Right lung (tissue), 5 donors: Measurements from ENCODE around the gene CDH5. TPM values are rescaled to one million over a fixed set of nuclear protein-coding genes. Genes with fewer than 3 reads are reported as not detected.

Source experiments
- DNase-seq, 2 donors: peaks; one replicate each; pipeline ENCODE4 v3.0.0-alpha.2; 2013
- polyA plus RNA-seq, 5 donors: library from polyadenylated mRNA; unstranded; fragments of 120-200 nt; gene quantifications; one replicate each; pipeline versions ENCODE4 v1.2.1 to v1.2.3, GENCODE V29; 2013; ENCODE audit warnings: inconsistent platforms in 1 of 5, low replicate concordance in 1 of 5; ENCODE audit not compliant: insufficient read length in 5 of 5, insufficient read depth in 1 of 5

CDH5 gene
- polyA plus RNA-seq, 5 donors: 133 to 168 (median 145) TPM

DNA sequence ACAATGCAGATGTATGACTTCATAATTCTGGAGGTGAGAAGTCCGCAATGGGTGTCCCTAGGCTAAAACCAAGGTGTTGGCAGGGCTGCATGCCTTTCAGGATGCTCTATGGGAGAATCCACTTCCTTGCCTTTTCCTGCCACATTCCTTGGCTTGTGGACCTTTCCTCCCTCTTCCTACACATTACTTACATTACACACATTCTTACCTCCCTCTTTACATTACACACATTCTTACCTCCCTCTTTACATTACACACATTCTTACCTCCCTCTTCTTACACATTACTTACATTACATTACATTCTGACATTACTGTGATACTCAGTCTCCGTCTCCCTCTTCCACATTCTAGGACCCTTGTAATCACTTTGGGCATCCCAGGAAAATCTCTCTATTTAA, 14.2 kb upstream of the CDH5 start:
- no peak for DNase-seq

DNA sequence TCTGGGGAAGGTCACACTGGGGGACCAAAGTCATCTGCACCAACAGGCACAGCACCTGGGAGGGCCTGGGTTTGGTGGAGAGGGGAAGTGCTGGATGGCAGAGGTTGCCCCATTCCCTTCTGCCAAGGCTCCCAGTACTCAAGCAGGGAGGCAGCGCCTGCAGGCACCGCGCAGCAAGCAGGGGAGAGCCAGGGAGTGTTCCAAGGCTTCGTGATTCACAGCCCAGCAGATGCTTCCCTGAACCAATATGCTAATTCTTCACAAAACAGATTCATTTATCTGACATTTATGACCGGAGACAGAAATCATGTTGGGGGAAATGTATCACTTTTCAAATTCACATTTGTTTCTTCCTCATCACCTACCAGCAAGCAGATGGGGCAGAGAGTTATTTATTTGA, 13.4 kb upstream of the CDH5 start:
- no peak for DNase-seq

DNA sequence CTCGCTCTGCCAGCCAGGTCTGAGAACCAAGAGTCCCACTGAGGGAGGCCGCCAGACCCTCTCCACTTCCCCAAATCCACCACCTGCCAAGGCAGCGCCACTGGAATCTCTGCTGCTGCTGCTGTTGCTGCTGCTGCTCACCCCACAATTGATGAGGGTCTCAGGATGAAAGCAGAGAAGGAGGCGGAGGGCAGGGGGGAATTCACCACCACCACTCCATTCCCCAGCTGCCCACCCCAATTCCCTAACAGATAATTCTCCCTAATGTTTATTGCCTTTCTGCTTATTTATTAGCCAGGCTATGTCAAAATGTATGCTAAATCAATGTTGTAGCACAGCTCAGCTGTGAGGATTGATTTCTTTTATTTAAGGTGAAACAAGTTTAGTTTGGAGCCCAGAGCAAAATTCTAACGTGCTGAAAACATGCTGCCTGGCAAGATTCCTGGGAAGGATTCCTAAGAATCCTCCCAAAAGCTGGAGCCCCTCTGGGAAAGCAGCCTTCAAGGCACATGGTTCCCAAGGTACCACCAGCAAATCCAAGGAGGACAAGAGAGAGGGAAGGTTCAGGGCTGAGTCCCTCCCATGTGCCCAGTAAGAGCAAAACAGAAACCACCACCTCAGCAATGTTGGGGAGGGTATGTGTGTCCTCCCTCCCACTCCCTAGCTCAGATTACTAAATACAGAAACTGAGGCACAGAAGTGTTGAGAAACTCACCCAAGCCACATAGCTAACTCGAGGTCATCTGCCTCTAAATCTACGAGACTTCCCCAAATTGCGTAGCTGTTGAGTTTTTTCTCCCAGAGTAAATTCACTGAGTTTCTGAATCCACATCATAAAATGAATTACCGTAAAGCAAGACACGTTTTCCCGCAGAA, 12.2 kb upstream of the CDH5 start:
- no peak for DNase-seq

DNA sequence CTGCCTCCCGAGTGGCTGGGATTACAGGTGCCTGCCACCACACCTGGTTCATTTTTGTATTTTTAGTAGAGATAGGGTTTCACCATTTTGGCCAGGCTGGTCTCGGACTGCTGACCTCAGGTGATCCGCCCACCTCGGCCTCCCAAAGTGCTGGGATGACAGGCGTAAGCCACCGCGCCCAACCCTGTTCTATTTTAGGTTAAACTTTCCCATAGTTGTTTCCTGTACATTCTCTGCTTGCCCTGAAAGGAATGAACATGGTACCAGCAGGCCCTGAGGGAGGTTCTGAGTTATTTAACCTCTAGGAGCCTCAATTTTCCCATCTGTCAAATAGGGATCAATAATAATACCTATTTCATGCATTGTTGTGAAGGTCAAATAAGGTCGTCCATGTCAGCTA, 11.0 kb upstream of the CDH5 start:
- no peak for DNase-seq

DNA sequence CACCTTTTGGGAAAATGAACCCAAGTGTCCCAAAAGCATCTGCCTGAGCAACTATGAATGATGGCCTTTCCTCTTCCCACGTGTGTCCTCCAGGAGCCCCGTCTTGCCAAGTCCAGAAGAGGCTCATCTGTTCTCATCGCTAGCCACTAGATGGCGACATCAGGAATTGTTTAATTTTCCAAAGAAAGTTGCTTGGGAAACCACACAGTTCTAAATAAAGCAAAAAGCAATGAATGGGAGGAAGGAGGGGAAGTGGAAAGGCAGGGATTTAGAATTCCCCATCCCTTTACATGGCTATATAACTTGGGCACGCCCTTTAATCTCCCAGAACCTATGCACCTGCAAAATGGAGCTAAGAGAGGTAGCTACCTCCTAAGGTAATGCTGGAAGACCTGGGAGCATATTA, 9.0 kb upstream of the CDH5 start:
- peak; percentile 74 to 83 for DNase-seq

DNA sequence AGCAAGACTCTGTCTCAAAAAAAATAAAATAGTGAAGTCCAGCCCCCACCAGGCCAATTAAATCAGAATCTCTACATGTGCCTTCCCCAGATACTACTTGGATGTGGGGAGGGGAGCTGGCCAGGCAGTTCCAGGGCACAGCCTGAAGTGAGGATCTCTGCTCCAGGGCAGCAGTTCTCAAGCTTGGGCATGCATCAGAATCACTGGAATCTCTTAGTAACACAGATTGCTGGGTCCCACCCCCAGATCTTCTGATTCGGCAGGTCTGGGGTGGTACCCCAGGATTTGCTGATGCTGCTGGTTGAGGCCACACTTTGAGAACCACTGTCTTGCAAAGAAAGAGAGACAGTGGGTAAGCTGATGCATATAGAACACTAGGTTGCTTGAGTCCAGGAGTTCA, 8.3 kb upstream of the CDH5 start:
- no peak for DNase-seq

DNA sequence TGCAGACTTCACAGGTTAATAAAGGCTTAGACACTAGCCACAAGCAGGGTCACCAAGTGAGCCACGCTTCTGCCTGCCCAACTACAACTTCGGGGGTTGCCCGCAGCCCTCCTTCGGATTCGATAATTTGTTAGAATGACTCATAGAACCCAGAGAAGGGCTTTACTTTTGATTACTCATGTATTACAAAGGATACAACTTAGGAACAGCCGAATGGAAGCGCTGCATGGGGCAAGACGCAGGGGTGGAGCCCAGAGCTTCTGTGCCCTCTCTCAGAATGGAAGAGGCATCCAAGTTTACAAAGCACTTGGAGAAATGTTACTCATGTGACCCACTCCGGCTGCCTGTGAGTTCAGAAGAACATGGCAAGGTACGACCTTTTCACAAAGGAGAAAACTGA, 7.5 kb upstream of the CDH5 start:
- DNase-seq: no peak

DNA sequence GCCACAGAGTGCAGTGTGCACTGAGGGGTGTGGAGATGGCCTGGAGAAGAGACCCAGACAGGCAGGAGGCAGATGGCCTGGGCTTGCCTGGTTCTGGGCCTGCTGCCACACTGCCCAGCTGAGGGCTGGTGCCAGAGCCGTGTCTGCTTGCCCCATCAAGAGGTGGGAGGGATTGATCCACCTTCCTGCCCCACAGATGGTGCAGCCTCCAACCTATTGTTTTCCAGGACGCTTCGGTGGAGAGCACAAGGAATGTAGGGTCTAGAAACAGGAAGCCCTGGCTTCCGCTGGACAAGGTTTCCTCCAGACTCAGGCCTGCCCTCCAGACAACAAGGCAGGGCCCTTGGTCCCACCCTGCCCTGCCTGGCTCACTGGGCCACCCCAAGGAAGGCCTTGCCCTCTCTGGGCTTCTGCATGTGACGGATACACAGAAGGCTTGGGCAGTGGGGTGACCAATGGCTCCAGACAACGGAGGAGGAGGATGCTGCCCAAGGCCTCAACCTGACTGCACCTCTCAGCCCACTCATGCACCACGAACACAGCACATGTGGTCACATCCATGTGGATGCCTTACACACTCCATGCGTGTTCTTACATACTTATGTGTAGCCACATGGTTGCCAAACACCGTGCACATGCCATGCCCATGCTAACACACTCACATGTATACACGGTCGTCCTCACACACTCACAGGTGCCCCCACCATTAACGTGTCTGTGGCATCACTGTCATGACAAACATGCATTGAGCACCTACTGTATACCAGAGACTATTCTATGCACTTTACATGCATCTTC, 6.5 kb upstream of the CDH5 start:
- DNase-seq: no peak

DNA sequence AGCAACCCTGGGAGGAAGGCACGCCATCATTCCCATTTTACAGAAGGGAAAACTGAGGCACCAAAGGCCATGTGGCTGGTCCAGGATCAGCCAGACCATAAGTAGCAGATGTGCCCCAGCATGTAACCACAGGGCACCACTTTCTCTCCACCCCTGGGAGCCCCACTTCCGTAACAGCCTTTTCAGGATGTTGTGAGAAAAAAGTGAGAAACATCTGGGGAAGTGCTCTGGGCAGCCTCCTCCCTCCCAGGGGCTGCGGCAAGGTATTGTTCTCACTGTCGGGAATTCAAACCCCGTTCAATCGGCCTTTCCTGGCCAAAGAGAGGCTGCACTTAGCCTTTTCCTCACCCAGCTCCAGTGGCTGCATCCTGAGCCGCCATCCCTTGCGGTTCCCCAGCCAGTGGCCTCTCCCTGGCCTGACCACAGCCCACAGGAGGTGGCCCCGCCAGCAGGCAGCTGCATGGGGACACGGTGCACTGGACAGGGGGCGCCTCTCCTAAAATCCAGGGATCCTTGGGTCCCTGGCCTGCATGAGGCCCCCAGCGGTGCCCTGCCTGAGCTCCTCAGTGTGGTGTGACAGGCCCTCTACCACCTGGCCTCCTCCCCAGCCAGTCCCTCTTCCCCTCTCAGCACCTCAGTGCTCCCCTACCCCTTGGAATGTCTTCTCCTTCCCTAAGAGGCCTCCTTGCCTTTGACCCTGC, 5.7 kb upstream of the CDH5 start:
- no peak for DNase-seq

DNA sequence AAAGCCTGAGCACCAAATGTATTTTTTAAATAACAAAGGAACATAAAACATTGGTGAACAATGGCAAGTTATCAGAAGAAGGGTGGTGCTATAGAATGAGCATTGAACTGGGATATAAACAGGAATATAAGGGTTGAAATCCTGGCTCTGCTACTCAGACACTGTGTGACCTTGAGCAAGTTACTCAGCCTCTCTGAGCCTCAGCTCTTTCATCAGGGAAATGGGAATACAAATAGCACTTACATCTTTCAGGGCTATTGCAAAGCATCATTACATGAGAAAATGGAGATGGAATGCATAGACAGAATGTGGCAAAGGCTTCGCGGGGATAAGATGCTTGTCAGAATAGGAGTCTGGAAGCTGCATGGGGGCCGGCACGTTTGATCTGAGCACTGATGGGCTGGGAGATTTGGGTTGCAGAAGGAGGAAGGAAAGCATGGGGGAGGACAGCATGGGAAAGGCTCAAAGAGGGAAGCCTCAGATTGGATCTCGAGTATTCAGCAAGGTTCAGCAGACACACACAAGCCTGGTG, 4.8 kb upstream of the CDH5 start:
- no peak for DNase-seq

DNA sequence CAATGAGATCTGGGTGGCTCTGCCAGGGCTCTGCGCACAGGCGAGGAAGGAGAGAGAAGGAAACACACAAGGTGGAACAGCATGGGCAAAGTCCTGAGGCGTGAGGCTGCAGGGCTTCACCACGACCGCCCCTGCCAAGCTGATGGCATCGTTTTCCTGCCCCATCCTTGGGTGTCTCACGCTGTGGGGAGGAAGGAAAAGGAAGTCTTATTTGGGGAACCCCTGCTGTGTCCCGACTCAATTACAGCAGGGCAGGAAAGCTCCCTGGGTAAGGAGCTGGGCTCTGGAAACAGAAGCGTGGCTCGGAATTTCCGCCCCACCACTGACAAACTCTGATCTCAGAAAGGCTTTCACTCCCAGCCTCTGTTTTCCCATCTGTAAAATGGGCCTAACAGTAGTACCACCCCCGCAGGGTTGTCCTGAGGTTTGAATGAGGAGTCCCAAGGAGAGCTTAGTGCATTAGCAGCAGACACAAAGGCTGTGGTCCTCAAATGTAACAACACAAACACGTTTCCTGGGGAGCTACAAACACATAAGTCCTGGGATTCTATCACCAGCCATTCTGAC, 3.2 kb upstream of the CDH5 start:
- DNase-seq: no peak

DNA sequence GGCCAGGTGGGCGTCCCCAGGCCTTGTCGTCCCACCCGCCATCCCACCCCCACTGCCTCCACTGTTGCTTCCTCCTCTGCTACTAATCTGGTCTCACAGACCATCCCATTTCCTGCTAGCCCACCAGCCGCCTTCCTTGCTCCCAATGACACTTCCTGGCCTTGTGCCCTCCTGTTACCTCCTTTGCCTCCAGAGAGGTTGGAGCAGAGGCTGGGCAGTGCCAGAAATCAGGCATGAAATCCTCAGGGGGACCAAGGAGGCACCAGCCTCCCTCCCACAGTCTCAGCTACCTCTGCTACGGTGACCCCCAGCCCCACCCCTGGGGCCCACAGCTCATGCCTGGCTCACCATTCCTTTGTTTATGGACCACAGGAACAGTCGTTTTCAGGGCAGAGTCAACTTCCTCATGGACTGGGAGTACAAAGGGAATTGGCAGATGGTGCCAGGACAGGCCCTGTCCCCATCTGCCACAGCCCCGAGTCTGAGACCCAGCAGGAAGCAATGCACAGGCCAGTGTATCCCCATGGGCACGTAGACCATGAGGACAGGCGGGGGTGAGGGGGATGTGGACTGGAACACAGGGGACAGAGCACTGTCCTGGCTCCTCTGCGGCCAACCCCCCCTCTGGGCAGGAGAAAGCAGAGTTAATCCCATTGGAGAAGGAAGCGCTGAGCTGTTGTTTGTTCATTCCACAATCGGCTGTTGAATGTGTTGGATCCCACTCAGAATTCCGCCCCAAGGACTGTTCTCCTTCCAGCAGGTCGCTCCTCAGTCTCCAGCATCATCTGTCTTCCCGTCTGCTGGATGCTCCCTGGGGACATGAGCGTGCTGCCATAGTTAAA, 2.2 kb upstream of the CDH5 start:
- peak in 1 of 2 donors; percentile 53 for DNase-seq

DNA sequence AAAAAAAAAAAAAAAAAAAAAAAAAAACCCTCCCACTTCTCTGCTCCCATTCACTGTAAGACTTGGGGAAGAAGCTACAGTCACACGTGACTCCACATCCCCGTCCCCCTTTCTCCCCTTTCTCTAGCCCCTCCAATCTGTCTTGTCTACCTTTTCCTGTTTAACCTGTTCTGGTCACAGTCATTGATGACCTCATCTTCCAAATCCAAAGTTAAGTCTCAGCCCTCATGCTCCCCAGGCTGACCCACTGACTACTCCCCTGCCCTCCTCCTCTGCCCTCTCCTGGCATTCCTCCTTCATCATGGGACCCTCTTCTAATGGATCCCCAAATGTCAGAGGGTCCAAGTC, 1.6 kb upstream of the CDH5 start:
- DNase-seq: no peak

DNA sequence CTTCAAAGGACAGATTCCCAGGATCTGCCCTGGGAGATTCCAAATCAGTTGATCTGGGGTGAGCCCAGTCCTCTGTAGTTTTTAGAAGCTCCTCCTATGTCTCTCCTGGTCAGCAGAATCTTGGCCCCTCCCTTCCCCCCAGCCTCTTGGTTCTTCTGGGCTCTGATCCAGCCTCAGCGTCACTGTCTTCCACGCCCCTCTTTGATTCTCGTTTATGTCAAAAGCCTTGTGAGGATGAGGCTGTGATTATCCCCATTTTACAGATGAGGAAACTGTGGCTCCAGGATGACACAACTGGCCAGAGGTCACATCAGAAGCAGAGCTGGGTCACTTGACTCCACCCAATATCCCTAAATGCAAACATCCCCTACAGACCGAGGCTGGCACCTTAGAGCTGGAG, 840 bp upstream of the CDH5 start:
- DNase-seq: peak in 1 of 2 donors; percentile 42

DNA sequence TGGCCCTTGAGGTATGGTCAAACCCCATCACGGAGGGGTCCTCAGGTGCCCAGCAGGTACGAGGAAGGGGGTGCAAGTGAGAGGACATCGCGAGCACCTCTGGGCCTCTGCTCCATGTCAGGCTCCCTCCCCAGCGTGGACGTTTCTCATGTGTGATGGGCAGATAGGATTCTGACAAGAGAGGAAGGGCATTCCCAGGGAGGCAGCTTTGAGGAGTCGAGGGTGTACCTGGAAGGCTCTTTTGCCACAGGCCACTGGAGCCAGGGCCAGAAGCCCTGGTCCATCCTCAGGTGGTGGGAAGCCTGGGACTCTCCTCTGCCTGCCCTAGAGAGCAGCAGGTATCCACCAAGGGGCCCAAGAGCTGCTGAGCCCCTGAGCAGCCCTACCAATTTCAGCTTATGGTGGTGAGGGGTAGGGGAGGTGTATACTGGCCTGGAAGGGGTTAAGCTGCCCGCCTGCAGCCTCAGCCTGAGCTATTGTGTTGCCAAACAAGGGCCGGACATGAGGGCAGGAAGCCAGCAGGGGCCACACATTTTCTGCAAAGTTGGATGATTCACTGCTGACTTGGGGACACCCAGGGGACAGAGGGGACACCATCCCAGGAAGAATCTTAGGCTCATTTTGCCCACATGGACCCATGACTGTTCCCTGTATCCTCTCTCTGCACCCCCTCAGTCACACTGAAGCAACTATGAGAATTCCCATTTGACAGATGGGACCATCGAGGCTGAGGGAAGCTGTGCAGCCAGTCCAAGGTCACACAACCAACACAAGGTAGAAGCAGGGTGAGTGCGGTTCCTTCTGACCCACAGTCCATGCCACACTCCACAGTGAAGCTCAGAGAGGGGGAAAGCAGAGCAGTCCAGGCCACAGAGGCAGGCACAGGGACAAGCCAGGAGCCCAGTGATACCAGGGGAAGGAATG, 1.7 kb downstream of the CDH5 start:
- no peak for DNase-seq

DNA sequence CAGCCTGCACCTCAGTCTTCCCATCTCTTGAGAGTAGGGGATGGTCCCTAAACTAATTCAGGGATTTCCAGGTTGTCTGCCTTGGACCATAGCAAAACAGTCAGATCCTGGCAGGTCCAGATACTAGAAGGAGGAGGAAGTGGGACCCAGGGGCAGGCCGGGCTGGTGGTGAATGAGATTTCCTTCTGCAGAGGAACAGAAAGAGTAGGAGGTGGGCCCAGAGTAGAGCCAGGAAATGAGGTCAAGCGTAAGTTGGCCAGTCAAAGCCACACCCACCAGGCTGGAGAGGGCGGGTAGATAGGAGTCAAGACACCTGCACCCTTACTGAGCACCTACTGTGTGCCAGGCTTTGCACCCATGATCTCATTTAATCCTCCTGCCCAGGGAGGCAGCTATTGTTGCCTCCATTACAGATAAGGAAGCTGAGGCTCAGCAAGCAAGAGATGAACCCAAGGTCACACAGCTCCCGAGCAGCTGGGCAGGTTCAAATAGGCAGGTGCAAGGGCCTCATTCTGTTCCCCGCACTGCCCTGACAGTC, 2.6 kb downstream of the CDH5 start:
- no peak for DNase-seq

DNA sequence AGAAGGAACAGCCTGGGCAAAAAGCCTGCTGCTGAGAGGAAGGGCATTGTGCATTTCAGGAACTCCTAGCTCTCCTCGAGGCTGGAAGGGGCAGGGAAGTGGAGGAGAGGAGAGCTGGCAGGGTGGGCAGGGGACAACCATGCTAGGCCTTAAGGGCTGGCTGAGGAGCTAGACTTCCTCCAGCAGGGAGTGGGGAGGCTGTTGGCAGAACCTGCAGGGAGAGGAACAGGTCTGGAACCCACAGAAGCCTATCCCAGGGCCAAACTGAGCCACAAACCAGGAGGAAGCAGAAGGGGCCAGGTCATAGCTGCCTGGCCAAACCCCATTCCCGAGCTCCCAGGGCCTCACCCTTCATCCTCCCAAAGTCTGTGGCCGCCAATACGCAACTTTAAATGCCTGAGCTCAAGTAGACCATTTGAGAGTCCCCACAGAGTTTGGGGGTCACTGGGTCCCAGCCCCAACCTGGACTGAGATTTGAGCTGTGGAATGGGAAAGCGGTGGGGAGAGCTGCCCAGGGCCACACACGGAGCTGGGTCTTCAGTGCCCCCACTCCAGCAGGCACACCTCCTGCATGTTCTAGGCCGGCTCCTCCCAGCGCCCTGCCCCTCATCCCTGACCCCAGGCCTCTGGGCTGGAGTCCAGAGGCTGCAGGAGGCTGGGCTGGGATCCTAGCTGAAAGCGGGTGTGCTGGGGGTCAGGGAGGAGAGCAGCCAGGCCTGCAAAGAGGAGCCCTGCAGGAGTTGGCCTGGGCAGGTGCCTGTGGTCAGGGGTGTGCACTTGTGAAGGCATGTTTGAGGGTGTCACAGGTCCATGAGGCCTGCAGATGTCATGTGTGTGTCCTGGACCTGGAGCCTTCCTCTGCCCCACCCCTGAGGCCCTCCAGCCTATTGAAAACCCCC, 4.5 kb downstream of the CDH5 start:
- no peak for DNase-seq

DNA sequence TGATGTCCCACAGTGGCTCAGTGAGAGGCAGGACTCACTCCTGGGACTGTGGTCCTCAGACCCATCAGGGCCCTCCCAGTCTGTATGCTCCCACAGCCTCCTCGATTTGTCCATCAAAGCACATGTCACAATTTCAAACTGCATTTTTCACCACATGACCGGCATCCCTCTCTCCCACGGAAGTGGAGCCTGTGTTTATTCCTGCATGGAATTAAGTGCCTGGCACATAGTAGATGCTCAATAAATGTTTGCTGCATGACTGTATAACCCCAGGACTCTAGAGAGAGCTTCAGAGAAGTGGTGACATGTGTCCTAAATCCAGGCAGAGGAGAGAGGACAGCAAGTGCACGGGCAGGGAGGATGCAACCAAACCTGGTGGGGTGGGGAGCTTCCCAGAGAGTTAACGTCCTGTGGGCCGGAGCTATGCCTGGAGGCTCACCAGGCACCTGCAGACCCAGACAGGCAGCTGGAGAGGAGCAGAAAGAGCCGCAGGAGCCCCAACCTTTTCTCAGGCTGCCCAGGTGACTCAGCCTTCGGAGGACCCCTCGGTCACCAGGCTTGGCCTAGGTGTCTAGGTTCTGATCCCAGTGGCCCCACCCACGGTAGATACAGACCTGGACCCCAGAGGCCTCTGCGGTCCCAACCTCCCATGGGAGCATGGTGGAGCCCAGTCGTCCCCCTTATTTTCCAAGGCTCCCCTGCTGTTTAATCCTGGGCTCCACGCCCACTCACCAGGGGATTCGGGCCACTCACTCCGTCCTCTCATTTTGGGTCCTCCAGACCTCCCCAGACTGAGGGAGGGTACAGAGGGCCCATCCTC, 5.8 kb downstream of the CDH5 start:
- DNase-seq: no peak
